Upper lobe of right lung (tissue), 1 donor: ENCODE results near the gene TSPEAR. TPM values are rescaled to one million over a fixed set of nuclear protein-coding genes. Genes with fewer than 3 reads are reported as not detected.
"Not testable (repeated sequence)": the region's sequence is repeated elsewhere in the genome, so short reads cannot be mapped to it uniquely, and the experiment has no call there.

Experiments used
- ATAC-seq: fragments of 200-7000 bp; cut with Tn5 transposase; one replicate; pipeline ENCODE4 v1.9.1; 2020; ENCODE audit warnings: mild to moderate bottlenecking, moderate library complexity
- DNase-seq: peaks from one replicate; pipeline ENCODE4 v3.0.0-alpha.2; 2020
- H3K27ac ChIP-seq: fragments of 200-600 bp; one replicate; pipeline ENCODE4 v1.8.0; 2022
- H3K27me3 ChIP-seq: fragments of 200-600 bp; one replicate; pipeline ENCODE4 v1.8.0; 2022; ENCODE audit warnings: mild to moderate bottlenecking
- H3K36me3 ChIP-seq: fragments of 200-600 bp; one replicate; pipeline ENCODE4 v1.8.0; 2022
- H3K4me1 ChIP-seq: fragments of 200-600 bp; one replicate; pipeline ENCODE4 v1.8.0; 2022
- H3K4me3 ChIP-seq: fragments of 200-600 bp; one replicate; pipeline ENCODE4 v1.8.0; 2022; ENCODE audit warnings: mild to moderate bottlenecking
- H3K9me3 ChIP-seq: fragments of 200-600 bp; one replicate; pipeline ENCODE4 v1.8.0; 2022
- CTCF ChIP-seq: fragments of 200-600 bp; IDR thresholded peaks from one replicate; pipeline ENCODE4 v1.8.0; 2022; ENCODE audit warnings: antibody characterized with exemption
- intact Hi-C: fragments of 100-400 bp; cut with DNase I; formaldehyde crosslinking; loops from one replicate; pipeline ENCODE4 v1.11.0; 2022
- total RNA-seq: library from RNA; stranded (reverse); fragmentation: NEBNext Ultra II Directional; extraction: Animal tissue kit (Norgen Biotek cat#: 25700); gene quantifications from one replicate; pipeline ENCODE4 v1.2.1, GENCODE V29; 2021
- donor health status: DM: no; HTN: yes; CAD: no; lungs with severe emphysema.

TSPEAR gene
- total RNA-seq, 1 donor from 2014 or later = 0.23 TPM

DNA sequence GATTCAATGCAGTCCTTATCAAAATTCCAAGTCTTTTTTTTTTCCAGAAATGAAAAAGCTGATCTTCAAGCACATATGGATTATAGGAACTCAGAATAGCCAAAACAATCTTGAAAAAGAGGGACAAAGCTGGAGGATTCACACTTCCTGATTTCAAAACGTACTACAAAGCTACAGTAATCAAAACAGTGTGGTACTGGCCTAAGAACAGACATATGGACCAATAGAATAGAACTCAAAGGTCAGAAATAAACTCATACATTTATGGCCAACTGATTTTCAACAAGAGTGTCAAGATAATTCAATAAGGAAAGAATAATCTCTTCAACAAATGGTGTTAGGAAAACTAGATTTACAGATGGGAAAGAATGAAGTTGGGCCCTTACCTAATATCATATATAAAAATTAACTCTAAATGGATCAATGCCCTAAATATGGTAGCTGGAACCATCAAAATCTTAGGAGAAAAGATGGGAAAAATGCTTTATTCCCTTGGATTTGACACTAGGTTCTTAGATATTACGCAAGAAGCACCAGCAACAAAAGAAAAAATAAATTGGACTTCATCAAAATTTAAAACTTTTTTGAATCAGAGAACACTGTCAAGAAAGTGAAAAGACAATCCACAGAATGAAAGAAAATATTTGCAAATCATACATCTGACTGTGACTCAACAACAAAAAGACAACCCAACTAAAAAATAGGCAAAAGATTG, 18.4 kb downstream of the TSPEAR start:
- no peak for TF ChIP-seq CTCF
- intact Hi-C loops = no loop called here
- no peaks in the 10 kb centered on the region for H3K36me3 ChIP-seq
- peaks cover 9% of the 10 kb centered on the region for H3K9me3 ChIP-seq
- no peak overlapping the region for H3K27ac ChIP-seq
- no peak overlapping the region for H3K4me3 ChIP-seq
- no peak for ATAC-seq
- no peak for DNase-seq
- H3K27me3 ChIP-seq = peaks cover 2% of the 10 kb centered on the region
- no peaks in the 10 kb centered on the region for H3K4me1 ChIP-seq

- Histone ChIP-seq H3K4me3 (no peak overlapping the region), H3K9me3 (peaks cover 9% of the 10 kb centered on the region), H3K27me3 (no peaks in the 10 kb centered on the region), H3K27ac (no peak overlapping the region), H3K4me1 (no peaks in the 10 kb centered on the region), H3K36me3 (no peaks in the 10 kb centered on the region)
- intact Hi-C loops = no loop called here
- DNase-seq = no peak
- no peak for ATAC-seq
- TF ChIP-seq CTCF = no peak
Observed at GRCh38 chr21:44691686-44692085, 19.7 kb downstream of the TSPEAR start.

GRCh38 chr21:44689740-44690139, 21.6 kb downstream of the TSPEAR start:
- ATAC-seq, DNase-seq, H3K4me3 ChIP-seq, intact Hi-C loops, H3K4me1 ChIP-seq, H3K9me3 ChIP-seq, H3K27me3 ChIP-seq, H3K36me3 ChIP-seq, H3K27ac ChIP-seq: not testable (repeated sequence)

GRCh38 chr21:44687671-44688070, 23.7 kb downstream of the TSPEAR start:
- intact Hi-C loops = no loop called here
- Histone ChIP-seq H3K4me1 (no peaks in the 10 kb centered on the region), H3K27ac (no peak overlapping the region), H3K27me3 (no peaks in the 10 kb centered on the region), H3K4me3 (no peak overlapping the region), H3K9me3 (peaks cover 6% of the 10 kb centered on the region), H3K36me3 (no peaks in the 10 kb centered on the region)
- no peak for TF ChIP-seq CTCF
- DNase-seq = no peak
- no peak for ATAC-seq

- Histone ChIP-seq H3K27ac (no peak overlapping the region), H3K27me3 (no peaks in the 10 kb centered on the region), H3K36me3 (no peaks in the 10 kb centered on the region), H3K9me3 (no peaks in the 10 kb centered on the region), H3K4me1 (no peaks in the 10 kb centered on the region), H3K4me3 (no peak overlapping the region)
- TF ChIP-seq CTCF = no peak
- ATAC-seq = no peak
- peak; percentile 52 for DNase-seq
- intact Hi-C loops = no loop called here
Observed at GRCh38 chr21:44686843-44687561, 24.4 kb downstream of the TSPEAR start.

DNA sequence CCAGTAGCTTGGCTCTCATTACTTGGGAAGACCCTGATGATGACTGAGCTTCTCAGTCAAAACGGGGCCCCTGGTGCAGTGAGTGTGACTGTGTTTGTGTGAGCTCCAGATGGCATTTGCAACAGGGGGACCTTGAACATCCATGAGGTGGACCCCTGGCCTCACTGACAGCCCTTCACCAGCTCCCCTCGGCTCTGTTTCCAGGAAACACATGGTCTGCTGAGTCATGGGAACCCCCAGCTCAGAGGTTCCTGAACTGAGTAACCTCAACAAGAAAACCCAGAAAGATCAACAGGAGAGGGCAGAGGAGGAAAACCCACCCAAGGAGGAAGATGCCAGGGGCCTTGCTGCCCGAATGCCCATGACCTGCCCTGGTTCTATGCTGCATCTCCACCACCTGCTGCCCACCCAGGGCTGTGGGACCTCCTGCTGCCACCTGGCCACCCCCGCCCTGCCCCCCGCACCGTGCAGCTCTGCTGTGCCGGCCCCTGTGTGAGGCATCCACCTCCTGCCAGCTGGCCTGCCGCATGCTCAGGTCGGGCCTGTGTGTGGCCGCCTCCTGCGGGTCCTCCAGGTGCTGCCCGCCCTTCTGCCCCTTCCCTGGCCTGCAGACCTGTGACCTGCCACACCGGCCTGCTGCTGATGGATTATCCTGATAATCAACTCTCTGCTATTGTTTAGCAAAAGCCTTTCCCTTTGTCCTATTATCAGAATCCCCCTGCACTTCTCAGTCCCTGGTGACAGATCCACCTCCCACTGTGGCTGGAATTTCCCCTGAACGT, 25.2 kb downstream of the TSPEAR start:
- intact Hi-C loops = no loop called here
- no peaks in the 10 kb centered on the region for H3K36me3 ChIP-seq

GRCh38 chr21:44685050-44685449, 26.3 kb downstream of the TSPEAR start:
- intact Hi-C loops, H3K4me1 ChIP-seq, ATAC-seq, H3K4me3 ChIP-seq, H3K9me3 ChIP-seq, H3K27me3 ChIP-seq, H3K36me3 ChIP-seq, H3K27ac ChIP-seq: not testable (repeated sequence)
- peak; percentile 56 for DNase-seq

More for the DNA sequence above, 25.2 kb downstream of the TSPEAR start:
- TF ChIP-seq CTCF = no peak
- Histone ChIP-seq H3K4me1 (no peaks in the 10 kb centered on the region), H3K27ac (no peak overlapping the region), H3K4me3 (no peak overlapping the region), H3K9me3 (no peaks in the 10 kb centered on the region), H3K27me3 (no peaks in the 10 kb centered on the region)
- ATAC-seq (no peak), DNase-seq (peak; percentile 53)
